IMR-90 (cell line): ENCODE results near the gene SEMA4A. TPM values are rescaled to one million over a fixed set of nuclear protein-coding genes. Genes with fewer than 3 reads are reported as not detected.

Experiments used
- ATAC-seq: fragments of 200-7000 bp; cut with Tn5 transposase; 2 replicates; pipeline ENCODE4 v1.9.1; 2020; ENCODE audit warnings: low read depth, mild to moderate bottlenecking, moderate library complexity
- BruUV-seq: library from RNA; stranded (reverse); fragments of 400-500 nt; replicated peaks from 2 replicates; lab custom pipeline; 2021; lab: Mats Ljungman, UMichigan
- CTCF ChIA-PET: fragments of 300-600 bp; formaldehyde crosslinking; extraction: SDS; loops from one replicate; lab custom pipeline; 2021; ENCODE audit warnings: antibody characterized with exemption; lab: Yijun Ruan, JAX
- POLR2A ChIA-PET: fragments of 300-600 bp; sonication (Branson Sonifier 250); formaldehyde crosslinking; loops from one replicate; lab custom pipeline; 2022; ENCODE audit warnings: antibody characterized with exemption; ENCODE audit not compliant: unreplicated experiment; lab: Charles Lee
- DNase-seq: peaks from one replicate; pipeline ENCODE4 v3.0.0; 2013
- H2AFZ ChIP-seq: replicated peaks from 2 replicates; pipeline ENCODE3; 2013; ENCODE audit warnings: low read length, mild to moderate bottlenecking; ENCODE audit not compliant: poor library complexity
- H2AK5ac ChIP-seq: 2 replicates; pipeline ENCODE4 v1.6.1; 2013; ENCODE audit warnings: low read depth, low read length, inconsistent platforms
- H2AK9ac ChIP-seq: replicated peaks from 2 replicates; pipeline ENCODE3; 2013; ENCODE audit warnings: mild to moderate bottlenecking, low read depth, low read length, moderate library complexity; ENCODE audit not compliant: poor library complexity
- H2BK120ac ChIP-seq: 2 replicates; pipeline ENCODE4 v1.6.1; 2013; ENCODE audit warnings: low read depth, low read length, inconsistent platforms
- H2BK15ac ChIP-seq: 3 replicates; pipeline ENCODE4 v1.6.1; 2013; ENCODE audit warnings: low read depth, low read length, inconsistent platforms
- H2BK20ac ChIP-seq: 2 replicates; pipeline ENCODE4 v1.6.1; 2013; ENCODE audit warnings: low read depth, mild to moderate bottlenecking, inconsistent platforms, low read length, moderate library complexity
- H2BK5ac ChIP-seq: 2 replicates; pipeline ENCODE4 v1.6.1; 2013; ENCODE audit warnings: mild to moderate bottlenecking, low read depth, low read length, inconsistent platforms; ENCODE audit not compliant: poor library complexity, severe bottlenecking
- H3K14ac ChIP-seq: replicated peaks from 2 replicates; pipeline ENCODE4 v1.6.1; 2013; ENCODE audit warnings: low read depth, low read length, inconsistent platforms
- H3K18ac ChIP-seq: 2 replicates; pipeline ENCODE4 v1.6.1; 2013; ENCODE audit warnings: low read depth, low read length, control low read depth
- H3K23ac ChIP-seq: 2 replicates; pipeline ENCODE4 v1.6.1; 2013; ENCODE audit warnings: low read depth, low read length, inconsistent platforms
- H3K27ac ChIP-seq: 2 replicates; pipeline ENCODE4 v1.5.1; 2013; ENCODE audit warnings: mild to moderate bottlenecking, control low read depth, low read length; ENCODE audit not compliant: insufficient read depth
- H3K27me3 ChIP-seq: 2 replicates; pipeline ENCODE4 v1.6.1; 2013; ENCODE audit warnings: low read length; ENCODE audit not compliant: control insufficient read depth, insufficient read depth
- H3K36me3 ChIP-seq: 2 replicates; pipeline ENCODE4 v1.6.1; 2013; ENCODE audit warnings: low read length, mixed read lengths; ENCODE audit not compliant: control insufficient read depth, insufficient read depth
- H3K4ac ChIP-seq: 2 replicates; pipeline ENCODE4 v1.6.1; 2013; ENCODE audit warnings: low read depth, low read length, inconsistent platforms
- H3K4me1 ChIP-seq: 2 replicates; pipeline ENCODE4 v1.6.1; 2013; ENCODE audit warnings: low read length, mixed read lengths; ENCODE audit not compliant: control insufficient read depth, insufficient read depth
- H3K4me2 ChIP-seq: 2 replicates; pipeline ENCODE4 v1.6.1; 2013; ENCODE audit warnings: low read depth, mild to moderate bottlenecking, control low read depth, low read length, moderate library complexity
- H3K4me3 ChIP-seq: 2 replicates; pipeline ENCODE4 v1.5.1; 2013; ENCODE audit warnings: low read depth, mild to moderate bottlenecking, control low read depth, low read length, moderate library complexity; ENCODE audit not compliant: insufficient read depth
- H3K56ac ChIP-seq: 2 replicates; pipeline ENCODE4 v1.6.1; 2013; ENCODE audit warnings: low read length, inconsistent platforms; ENCODE audit not compliant: insufficient read depth; ENCODE audit errors: extremely low read depth
- H3K79me1 ChIP-seq, 2 experiments: 2 replicates each; pipeline ENCODE4 v1.6.1; 2013; ENCODE audit warnings: low read length in 2 of 2, inconsistent platforms in 1 of 2, low read depth in 1 of 2
- H3K9ac ChIP-seq: 2 replicates; pipeline ENCODE4 v1.6.1; 2013; ENCODE audit warnings: low read depth, low read length, control low read depth
- H3K9me1 ChIP-seq: 2 replicates; pipeline ENCODE4 v1.6.1; 2013; ENCODE audit warnings: low read length, inconsistent platforms; ENCODE audit not compliant: insufficient read depth
- H3K9me3 ChIP-seq: 2 replicates; pipeline ENCODE4 v1.6.1; 2013; ENCODE audit warnings: low read length; ENCODE audit not compliant: control insufficient read depth, insufficient read depth
- H4K20me1 ChIP-seq: 2 replicates; pipeline ENCODE4 v1.6.1; 2013; ENCODE audit warnings: low read length, inconsistent platforms; ENCODE audit not compliant: insufficient read depth
- H4K5ac ChIP-seq: 2 replicates; pipeline ENCODE4 v1.6.1; 2013; ENCODE audit warnings: mild to moderate bottlenecking, low read depth, low read length, control low read depth
- H4K8ac ChIP-seq, 2 experiments: 2 replicates each; pipeline ENCODE4 v1.6.1; 2013; ENCODE audit warnings: low read depth in 2 of 2, low read length in 2 of 2, control low read depth in 1 of 2, inconsistent platforms in 1 of 2
- H4K91ac ChIP-seq: 2 replicates; pipeline ENCODE4 v1.6.1; 2013; ENCODE audit warnings: low read depth, low read length, inconsistent platforms; ENCODE audit not compliant: insufficient read depth
- BHLHE40 ChIP-seq: fragments of 150-350 bp; IDR thresholded peaks from 2 replicates; pipeline ENCODE4 v1.6.1; 2016; ENCODE audit warnings: mild to moderate bottlenecking, low read depth, low read length
- MAZ ChIP-seq: IDR thresholded peaks from 2 replicates; pipeline ENCODE4 v1.6.1; 2012; ENCODE audit warnings: low read depth, mild to moderate bottlenecking, low read length, improper control_type of control experiment, moderate library complexity, borderline replicate concordance
- POLR2A ChIP-seq: IDR thresholded peaks from 2 replicates; pipeline ENCODE4 v1.6.1; 2012; ENCODE audit warnings: mild to moderate bottlenecking, low read depth, low read length
- WGBS, 2 experiments: methylation state at CpG; one replicate each; pipeline versions ENCODE4 v1.1.5 to v1.1.7; 2013; ENCODE audit warnings: missing lambda C conversion rate in 2 of 2; ENCODE audit not compliant: insufficient read length in 1 of 2; ENCODE audit errors: extremely low coverage in 2 of 2; 5-methylcytosine and 5-hydroxymethylcytosine counted together
- dilution Hi-C: fragments of 300-500 bp; cut with HindIII; formaldehyde crosslinking; loops from one replicate; pipeline ENCODE4 v1.14.3; 2018; ENCODE audit warnings: low sequenced_read_pairs; ENCODE audit not compliant: unreplicated experiment
- in situ Hi-C: fragments of 300-500 bp; cut with MboI; formaldehyde crosslinking; loops from 3 replicates; pipeline ENCODE4 v1.14.3; 2019; ENCODE audit warnings: low sequenced_read_pairs, inconsistent platforms, mixed read lengths
- intact Hi-C: fragments of 100-400 bp; cut with micrococcal nuclease; formaldehyde crosslinking; loops from 2 replicates; pipeline ENCODE4 v1.10.0; 2022
- polyA plus RNA-seq, 3 experiments: library from polyadenylated mRNA; depleted of rRNA; stranded (reverse); fragments of >200 nt; gene quantifications; 2 replicates each; pipeline ENCODE4 v1.2.3, GENCODE V29; 2012; ENCODE audit warnings: low replicate concordance in 1 of 3
- total RNA-seq: library from RNA; depleted of rRNA; stranded (reverse); fragments of >200 nt; gene quantifications from 2 replicates; pipeline ENCODE4 v1.2.3, GENCODE V29; 2012

Gene SEMA4A
- total and polyA plus RNA-seq, 2 of the 4 experiments (the other 2 are of a cell fraction): 0.18 to 0.86 TPM

GRCh38 chr1:156149374-156150332, 3.7 kb upstream of the SEMA4A start:
- no peak for ATAC-seq
- Histone ChIP-seq H4K5ac (no peak overlapping the region), H3K4me1 (peaks cover 12% of the 10 kb centered on the region), H3K9me1 (peaks cover 7% of the 10 kb centered on the region; the same call in 1 of the 2 replicates), H3K36me3 (no peaks in the 10 kb centered on the region), H3K79me1 (no peaks in the 10 kb centered on the region), H2BK15ac (no peak overlapping the region), H2AK5ac (no peak overlapping the region), H3K14ac (no peak overlapping the region), H3K4me2 (no peak overlapping the region), H4K8ac (no peak overlapping the region), H2BK120ac (no peak overlapping the region), H3K27ac (no peak overlapping the region), H3K9ac (no peak overlapping the region), H2AFZ (no peak overlapping the region), H3K4me3 (no peak overlapping the region), H2AK9ac (no peak overlapping the region), H3K18ac (no peak overlapping the region), H3K9me3 (no peaks in the 10 kb centered on the region), H2BK5ac (no peak overlapping the region), H3K27me3 (peaks cover 14% of the 10 kb centered on the region; the same call in 1 of the 2 replicates), H2BK20ac (no peak overlapping the region), H3K56ac (no peak overlapping the region), H3K23ac (no peak overlapping the region; the same call in 1 of the 2 replicates), H4K20me1 (peaks cover 4% of the 10 kb centered on the region; the same call in 1 of the 2 replicates), H4K91ac (no peak overlapping the region), H3K4ac (no peak overlapping the region)
- in situ Hi-C loops: loop anchor here (5.0 kb wide), 1 partner anchor 78 kb away; no protein-coding TSS in a partner anchor
- dilution Hi-C loops: no loop called here
- BruUV-seq: no TSS peak
- ChIA-PET CTCF (no interaction called here), POLR2A (interaction anchor here (0.6 kb wide), 1 partner anchor 1105 kb away, joined by 10 read pairs; no protein-coding TSS in a partner anchor)
- WGBS, 2 experiments: 21% methylated on average over 4 of the region's 20 CpGs; no CpG with 5 or more reads in 1 of the 2 experiments
- TF ChIP-seq MAZ (no peak), POLR2A (peak; percentile 34; the same call in 1 of the 2 replicates), BHLHE40 (no peak)
- no peak for DNase-seq
- intact Hi-C loops: no loop called here
